ENCODE measurements around the gene PDE10A. TPM values are rescaled to one million over a fixed set of nuclear protein-coding genes. Genes with fewer than 3 reads are reported as not detected.

Gene PDE10A
- total and polyA plus RNA-seq, 2 of the 13 experiments (the other 11 are each of a cell fraction or from before 2014, with no cell fraction given), result not detected

- no peak for DNase-seq (ENCODE audit: low spot score)
- in situ Hi-C loops (cut with HindIII; ENCODE audit: extremely low pct_ligation_motif_present, low pct_unique_long_range_greater_than_20kb), result no loop called here
- Histone ChIP-seq H3K79me2 (ENCODE audit: insufficient read depth, low read length) (no peaks in the 10 kb centered on the region), H3K27ac (ENCODE audit: extremely low read length, insufficient read depth, low read length) (no peak overlapping the region), H3K36me3 (replicated peaks in 1 of 2; ENCODE audit: control insufficient read depth in 1 of 2, insufficient read depth in 2 of 2, low read length in 2 of 2) (no peaks in the 10 kb centered on the region), H3K9ac (ENCODE audit: insufficient read depth, low read depth, low read length) (no peak overlapping the region), H3K4me1 (ENCODE audit: insufficient read depth, low read length) (no peaks in the 10 kb centered on the region), H3K9me3 (ENCODE audit: low read length) (peaks cover 49% of the 10 kb centered on the region), H3K27me3 (ENCODE audit: control insufficient read depth in 1 of 2, insufficient read depth in 2 of 2, low read length in 2 of 2) (no peaks in the 10 kb centered on the region), H3K4me2 (ENCODE audit: low read depth, low read length) (no peak overlapping the region), H2AFZ (ENCODE audit: low read length) (no peak overlapping the region), H4K20me1 (ENCODE audit: insufficient read depth, low read length) (no peaks in the 10 kb centered on the region), H3K4me3 (replicated peaks in 1 of 3; ENCODE audit: insufficient read depth in 1 of 3, low read depth in 2 of 3, low read length in 3 of 3) (no peak overlapping the region)
- ATAC-seq, result no peak; the same call in 2 of the 3 replicates
- ChIA-PET CTCF (ENCODE audit: low intra/inter-chr PET ratio, low total read pairs) (no interaction called here), POLR2A (no interaction called here)
- no peak for FAIRE-seq
- WGBS (ENCODE audit: low lambda C conversion rate), result 49% methylated on average over 30 of the region's 38 CpGs
- no TSS peak for BruUV-seq (replicated peaks)
- intact Hi-C loops (cut with micrococcal nuclease; ENCODE audit: unreplicated experiment), result no loop called here
- TF ChIP-seq IRF1 (CRISPR knock-in tag; IDR thresholded peaks at IDR 0.05; ENCODE audit: low read depth), result no peak
- TF ChIP-seq ZNF883 (CRISPR knock-in tag; IDR thresholded peaks at IDR 0.05; ENCODE audit: not compliant biosample characterization), result no peak
- no peak for TF ChIP-seq BATF2 (CRISPR knock-in tag; IDR thresholded peaks at IDR 0.05)
- TF ChIP-seq MED8 (CRISPR knock-in tag; IDR thresholded peaks at IDR 0.05; ENCODE audit: insufficient replicate concordance), result no peak
- no peak for TF ChIP-seq ATM (IDR thresholded peaks at IDR 0.05; ENCODE audit: borderline replicate concordance)
These were observed 361.4 kb downstream of the PDE10A start for GRCh38 chr6:165301372-165302246.

All from HepG2 (cell line).